K562 (cell line): ENCODE results near the gene CKM. TPM values are rescaled to one million over a fixed set of nuclear protein-coding genes. Genes with fewer than 3 reads are reported as not detected.
A peak's percentile ranks its signal among the peaks of the same experiment; 100 is the strongest.

Experiments
- ATAC-seq: fragments of 200-7000 bp; cut with Tn5 transposase; 3 replicates; pipeline ENCODE4 v1.9.1; 2020; ENCODE audit warnings: moderate library complexity
- BruUV-seq: library from RNA; stranded (reverse); fragments of 400-500 nt; replicated peaks from 2 replicates; lab custom pipeline; 2021; lab: Mats Ljungman, UMichigan
- CTCF ChIA-PET: fragments of 300-600 bp; formaldehyde crosslinking; extraction: SDS; loops from one replicate; lab custom pipeline; 2021; ENCODE audit warnings: low intra/inter-chr PET ratio; lab: Yijun Ruan, JAX
- POLR2A ChIA-PET: fragments of 300-600, 350-650 bp; sonication (Branson Sonifier 250); formaldehyde crosslinking; extraction: SDS; loops from one replicate; lab custom pipeline; 2021; ENCODE audit warnings: antibody characterized with exemption, inconsistent platforms; lab: Yijun Ruan, JAX
- DNase-seq, 4 experiments: peaks; one replicate each; pipeline versions ENCODE4 v3.0.0 to v3.0.0-alpha.2; 2011 to 2018; ENCODE audit warnings: low spot score in 3 of 4, mixed read lengths in 3 of 4; ENCODE audit errors: extremely low read depth in 1 of 4
- FAIRE-seq: peaks from 2 replicates; lab custom pipeline; 2011; peaks lifted over from hg19 to GRCh38; lab: Jason Lieb, UNC
- H2AFZ ChIP-seq: 2 replicates; pipeline ENCODE4 v1.6.0; 2011; ENCODE audit warnings: low read depth, low read length, control low read depth, inconsistent platforms
- H3K27ac ChIP-seq: fragments of 200-600 bp; 3 replicates; pipeline ENCODE4 v1.8.0; 2011; ENCODE audit warnings: low read depth, mild to moderate bottlenecking, control low read depth, inconsistent platforms, low read length, moderate library complexity, mixed read lengths; ENCODE audit errors: extremely low read depth
- H3K27me3 ChIP-seq, 2 experiments: fragments of 300-600 bp in 1 of 2; 2 replicates in 1 of 2; 3 replicates in 1 of 2; pipeline versions ENCODE4 v1.6.0 to v1.8.0; 2011; ENCODE audit warnings: inconsistent platforms in 2 of 2, low read length in 2 of 2, mild to moderate bottlenecking in 1 of 2, mixed read lengths in 1 of 2, moderate library complexity in 1 of 2; ENCODE audit not compliant: control insufficient read depth in 2 of 2, insufficient read depth in 2 of 2
- H3K36me3 ChIP-seq: fragments of 300-600 bp; 3 replicates; pipeline ENCODE4 v1.8.0; 2011; ENCODE audit warnings: mild to moderate bottlenecking, low read length, inconsistent platforms; ENCODE audit not compliant: control insufficient read depth, insufficient read depth
- H3K4me1 ChIP-seq, 2 experiments: fragments of 200-600 bp in 1 of 2; replicated peaks in 1 of 2; 2 replicates in 1 of 2; 3 replicates in 1 of 2; pipeline versions ENCODE4 v1.5.1 to v1.8.0; 2011; ENCODE audit warnings: inconsistent platforms in 2 of 2, low read length in 2 of 2, mild to moderate bottlenecking in 1 of 2, mixed read lengths in 1 of 2, moderate library complexity in 1 of 2; ENCODE audit not compliant: control insufficient read depth in 2 of 2, insufficient read depth in 2 of 2
- H3K4me2 ChIP-seq: 2 replicates; pipeline ENCODE4 v1.6.1; 2011; ENCODE audit warnings: low read length, control low read depth, inconsistent platforms, mixed read lengths; ENCODE audit not compliant: insufficient read depth
- H3K4me3 ChIP-seq: fragments of 200-600 bp; sonication (generic), shearing (Covaris generic); 2 replicates; pipeline ENCODE4 v1.5.1; 2016; ENCODE audit warnings: control low read depth, inconsistent platforms
- H3K79me2 ChIP-seq: fragments of 200-600 bp; 3 replicates; pipeline ENCODE4 v1.8.0; 2011; ENCODE audit warnings: low read length, inconsistent platforms; ENCODE audit not compliant: control insufficient read depth, insufficient read depth
- H3K9ac ChIP-seq, 2 experiments: 2 replicates each; pipeline versions ENCODE4 v1.6.0 to v1.6.1; 2011; ENCODE audit warnings: low read depth in 2 of 2, low read length in 2 of 2, control low read depth in 1 of 2, inconsistent platforms in 1 of 2, mild to moderate bottlenecking in 1 of 2, mixed read lengths in 1 of 2; ENCODE audit not compliant: insufficient read depth in 1 of 2
- H3K9me1 ChIP-seq: one replicate; pipeline ENCODE4 v1.6.0; 2011; ENCODE audit warnings: inconsistent platforms, mild to moderate bottlenecking, low read length, moderate library complexity; ENCODE audit not compliant: control insufficient read depth, insufficient read depth
- H3K9me3 ChIP-seq: replicated peaks from 2 replicates; pipeline ENCODE4 v1.5.1; 2011; ENCODE audit warnings: low read depth, low read length, inconsistent platforms; ENCODE audit not compliant: control insufficient read depth, insufficient read depth
- H4K20me1 ChIP-seq: replicated peaks from 2 replicates; pipeline ENCODE4 v1.6.1; 2011; ENCODE audit warnings: low read length, inconsistent platforms, mixed read lengths; ENCODE audit not compliant: control insufficient read depth, insufficient read depth
- HMGN3 ChIP-seq: IDR thresholded peaks from 2 replicates; pipeline ENCODE4 v1.6.1; 2011; ENCODE audit warnings: borderline replicate concordance, low read depth, mild to moderate bottlenecking, mixed read lengths, low read length; ENCODE audit not compliant: insufficient read length; ENCODE audit errors: extremely low read depth
- HNRNPH1 ChIP-seq: fragments of 200-400 bp; formaldehyde crosslinking; optimal IDR thresholded peaks from 2 replicates; pipeline ENCODE3; 2017; ENCODE audit warnings: low read depth, mild to moderate bottlenecking, low read length, moderate library complexity
- MLX ChIP-seq, 2 experiments: fragments of 450-650 bp in 1 of 2; sonication (generic) in 1 of 2; formaldehyde crosslinking; conservative IDR thresholded peaks; 2 replicates each; pipeline versions ENCODE4 v1.4.0 to v1.8.1; 2020 to 2022; ENCODE audit warnings: mild to moderate bottlenecking in 1 of 2, missing genetic modification reagents in 1 of 2
- POLR2G ChIP-seq: fragments of 200-400 bp; formaldehyde crosslinking; IDR thresholded peaks from 2 replicates; pipeline ENCODE4 v1.6.1; 2017; ENCODE audit warnings: low read depth, mild to moderate bottlenecking, antibody characterized with exemption, low read length, moderate library complexity
- RBFOX2 ChIP-seq: fragments of 200-400 bp; formaldehyde crosslinking; IDR thresholded peaks from 2 replicates; pipeline ENCODE4 v1.6.1; 2017; ENCODE audit warnings: low read depth, mild to moderate bottlenecking, low read length, moderate library complexity
- ZNF507 ChIP-seq: conservative IDR thresholded peaks from 2 replicates; pipeline ENCODE4 v1.6.1; 2017; ENCODE audit warnings: missing genetic modification characterization, missing compliant biosample characterization
- WGBS: fragments of 100-300 bp; shearing (Covaris generic); methylation state at CpG from one replicate; pipeline ENCODE4 v1.1.6; 2016; ENCODE audit warnings: low coverage, mixed read lengths; ENCODE audit not compliant: insufficient coverage; ENCODE audit errors: missing lambda C conversion rate; 5-methylcytosine and 5-hydroxymethylcytosine counted together
- in situ Hi-C: fragments of 300-500 bp; cut with MboI; formaldehyde crosslinking; loops from 4 replicates; pipeline ENCODE4 v1.15.0; 2018; ENCODE audit warnings: inconsistent platforms, mixed read lengths
- intact Hi-C: fragments of 100-400 bp; cut with micrococcal nuclease; formaldehyde crosslinking; loops from 2 replicates; pipeline ENCODE4 v1.14.2; 2022
- polyA plus RNA-seq, 8 experiments: library from polyadenylated mRNA; depleted of rRNA in 4 of 8; stranded (reverse) in 5 of 8; unstranded in 3 of 8; fragments of >200 nt; fragmentation: Nextera tagmentation in 2 of 8; fragmentation: Illumina TruSeq in 1 of 8; extraction: Ambion mirVana in 2 of 8; extraction: Trizol in 1 of 8; gene quantifications; 2 replicates each; pipeline versions ENCODE4 v1.2.1 to v1.2.3, GENCODE V29; 2011 to 2014; ENCODE audit warnings: inconsistent platforms in 1 of 8, missing spikeins in 1 of 8
- total RNA-seq, 7 experiments: library from RNA; depleted of rRNA in 6 of 7; stranded (reverse); fragments of >200 nt in 6 of 7; fragmentation: Illumina TruSeq in 2 of 7; extraction: Trizol in 2 of 7; gene quantifications; 2 replicates each; pipeline versions ENCODE4 v1.2.1 to v1.2.3, GENCODE V29; 2011 to 2021; ENCODE audit warnings: low replicate concordance in 1 of 7
- TF ChIP-seq, protein P1 (sequence below), 2 experiments: IDR thresholded peaks; 2 replicates each; pipeline ENCODE4 v1.6.1; 2012; ENCODE audit warnings: improper control_type of control experiment in 2 of 2, low read depth in 2 of 2, low read length in 2 of 2, borderline replicate concordance in 1 of 2

The CKM gene
- total and polyA plus RNA-seq, 9 of the 15 experiments (the other 6 are each of a cell fraction or from before 2014, with no cell fraction given), result 0.06 to 0.17 (median 0.09) TPM; not detected in 4

- CTCF ChIA-PET, result no interaction called here
- Histone ChIP-seq H3K4me2 (no peak overlapping the region), H3K27me3 (no peaks in the 10 kb centered on the region), H3K9me1 (peaks cover 2% of the 10 kb centered on the region)
- POLR2A ChIA-PET, result interaction anchor here (0.8 to 1.0 kb wide), 3 partner anchors 9 to 15 kb away, joined by 3 read pairs; no protein-coding TSS in a partner anchor
- no peak for DNase-seq
- WGBS, result 92% methylated on average over 18 of the region's 19 CpGs
- TF ChIP-seq HMGN3, result no peak
- TF ChIP-seq, protein P1, sequence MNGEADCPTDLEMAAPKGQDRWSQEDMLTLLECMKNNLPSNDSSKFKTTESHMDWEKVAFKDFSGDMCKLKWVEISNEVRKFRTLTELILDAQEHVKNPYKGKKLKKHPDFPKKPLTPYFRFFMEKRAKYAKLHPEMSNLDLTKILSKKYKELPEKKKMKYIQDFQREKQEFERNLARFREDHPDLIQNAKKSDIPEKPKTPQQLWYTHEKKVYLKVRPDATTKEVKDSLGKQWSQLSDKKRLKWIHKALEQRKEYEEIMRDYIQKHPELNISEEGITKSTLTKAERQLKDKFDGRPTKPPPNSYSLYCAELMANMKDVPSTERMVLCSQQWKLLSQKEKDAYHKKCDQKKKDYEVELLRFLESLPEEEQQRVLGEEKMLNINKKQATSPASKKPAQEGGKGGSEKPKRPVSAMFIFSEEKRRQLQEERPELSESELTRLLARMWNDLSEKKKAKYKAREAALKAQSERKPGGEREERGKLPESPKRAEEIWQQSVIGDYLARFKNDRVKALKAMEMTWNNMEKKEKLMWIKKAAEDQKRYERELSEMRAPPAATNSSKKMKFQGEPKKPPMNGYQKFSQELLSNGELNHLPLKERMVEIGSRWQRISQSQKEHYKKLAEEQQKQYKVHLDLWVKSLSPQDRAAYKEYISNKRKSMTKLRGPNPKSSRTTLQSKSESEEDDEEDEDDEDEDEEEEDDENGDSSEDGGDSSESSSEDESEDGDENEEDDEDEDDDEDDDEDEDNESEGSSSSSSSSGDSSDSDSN (IDR thresholded peaks at IDR 0.05; ENCODE audit: borderline replicate concordance in 1 of 2, low read depth in 2 of 2, low read length in 2 of 2), result no peak
- TF ChIP-seq ZNF507 (tag), result no peak
- peak; percentile 38; the same call in 1 of the 2 replicates for TF ChIP-seq RBFOX2
- 0 out of 2 replicates have a peak, but pooled peaks have one; percentile 20 for TF ChIP-seq POLR2G
- no peak for TF ChIP-seq MLX (CRISPR knock-in tag; conservative IDR thresholded peaks at IDR 0.05)
- TF ChIP-seq HNRNPH1, result no peak
- TF ChIP-seq, all 486 proteins: peak for 2
- Histone ChIP-seq H3K4me1 (peaks cover 14 to 34% of the 10 kb centered on the region in 2 experiments), H3K27ac (no peak overlapping the region), H4K20me1 (peaks cover 6% of the 10 kb centered on the region), H3K79me2 (peaks cover 16% of the 10 kb centered on the region), H2AFZ (no peak overlapping the region), H3K9me3 (no peaks in the 10 kb centered on the region), H3K9ac (no peak overlapping the region), H3K36me3 (peaks cover 6% of the 10 kb centered on the region; the same call in 1 of the 3 replicates), H3K4me3 (no peak overlapping the region)
- in situ Hi-C loops, result no loop called here
- ATAC-seq (no peak), FAIRE-seq (no peak)
- intact Hi-C loops, result no loop called here
- no TSS peak for BruUV-seq
Measured at GRCh38 chr19:45258862-45259261, 63.8 kb downstream of the CKM start.
